SKM-1 (cell line): ENCODE data around the gene LDB2.

Experiments
- DNase-seq: peaks from one replicate; lab custom pipeline; 2025; ENCODE audit not compliant: unreplicated experiment; lab: John Stamatoyannopoulos, UW

The LDB2 gene

DNA sequence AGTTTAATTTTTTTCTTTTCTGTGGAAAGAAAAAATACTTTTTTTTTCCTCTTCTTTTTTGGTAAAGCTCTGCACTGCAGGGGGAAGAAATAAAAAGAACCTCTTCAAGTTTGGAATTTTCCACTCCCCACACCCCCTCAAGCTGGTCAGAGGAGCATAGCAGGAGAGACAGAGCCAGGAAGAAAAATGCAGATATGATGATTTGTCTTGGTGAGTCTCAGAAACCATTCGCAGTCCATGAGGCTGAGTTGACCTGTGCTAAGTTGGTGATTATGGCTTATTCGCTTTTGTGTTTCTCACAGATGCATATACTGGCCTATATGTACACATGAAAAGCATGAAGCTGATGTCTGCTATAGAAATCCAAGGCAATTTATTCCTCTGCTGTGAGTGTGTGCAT is 205.9 kb downstream of the LDB2 start:
- no peak for DNase-seq

DNA sequence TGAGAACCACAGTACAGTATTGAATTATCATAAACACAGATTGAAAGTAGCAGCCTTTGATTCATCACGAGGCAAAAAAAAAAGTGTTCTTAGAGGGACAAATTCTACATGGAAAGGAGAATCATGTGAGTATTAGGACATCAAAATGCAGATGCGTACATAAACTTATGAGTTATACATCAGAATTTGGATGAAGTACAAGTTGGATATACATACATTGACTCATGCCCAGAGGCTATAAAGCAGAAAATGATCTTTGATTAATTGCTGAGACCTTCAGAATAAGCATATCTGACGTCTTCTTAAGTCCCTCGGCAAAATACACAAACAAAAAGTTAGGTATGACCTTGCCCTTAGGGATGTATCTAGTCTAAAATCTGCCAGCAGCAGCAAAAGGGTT is 206.4 kb downstream of the LDB2 start:
- DNase-seq = no peak

DNA sequence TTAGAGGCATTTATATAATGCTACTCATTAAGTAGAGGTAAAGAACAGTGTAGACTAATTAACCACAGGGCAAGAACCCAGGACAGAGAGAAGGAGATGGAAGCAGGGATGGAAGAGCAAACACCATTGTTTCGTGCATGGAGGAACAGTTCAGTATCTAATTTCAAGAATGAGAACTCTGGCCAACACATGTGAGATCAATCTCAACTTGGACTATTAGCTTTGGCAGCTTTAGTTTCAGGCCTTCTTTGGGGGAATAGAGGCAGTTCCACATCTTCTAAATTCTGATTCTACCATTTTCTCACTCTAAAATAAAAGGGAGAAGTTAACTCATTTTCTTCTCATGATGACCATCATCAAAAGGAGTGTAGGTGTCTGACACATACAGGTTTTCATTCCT is 207.0 kb downstream of the LDB2 start:
- no peak for DNase-seq

DNA sequence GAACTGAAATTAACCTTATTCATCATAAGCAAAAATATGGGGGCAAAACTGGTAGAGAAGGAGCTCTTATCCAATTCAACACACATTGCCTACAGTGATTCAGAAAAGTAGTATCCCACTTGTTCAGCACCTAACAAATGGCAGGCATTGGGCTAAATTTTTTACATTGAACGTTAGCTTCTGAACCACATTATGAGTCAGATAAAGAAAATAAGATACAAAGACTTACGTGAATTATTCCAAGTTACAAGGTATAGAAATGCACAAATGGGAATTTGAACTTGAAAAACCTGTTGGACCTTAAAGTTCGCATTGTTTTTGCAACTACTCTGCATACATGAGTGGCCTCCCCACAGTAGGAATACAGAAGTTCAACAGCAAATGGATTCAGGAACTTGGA is 210.6 kb downstream of the LDB2 start:
- no peak for DNase-seq

DNA sequence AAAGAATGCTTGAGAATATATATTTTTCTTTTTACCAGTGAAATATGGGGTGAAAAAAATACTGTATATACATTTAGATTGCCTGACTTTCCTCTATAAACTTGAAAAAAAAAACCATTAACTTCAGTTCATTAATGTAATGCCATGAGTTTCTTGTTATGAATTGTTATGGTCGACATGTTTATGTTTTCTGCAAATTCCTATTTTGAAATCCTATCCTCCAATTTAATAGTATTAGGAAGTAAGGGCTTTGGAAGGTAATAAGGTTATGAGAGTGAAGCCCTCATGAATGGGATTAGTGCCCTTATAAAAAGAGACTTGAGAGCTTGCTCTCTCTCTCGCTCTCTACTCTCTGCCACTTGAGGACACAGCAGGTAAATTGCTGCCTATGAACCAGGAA is 211.4 kb downstream of the LDB2 start:
- DNase-seq = no peak

DNA sequence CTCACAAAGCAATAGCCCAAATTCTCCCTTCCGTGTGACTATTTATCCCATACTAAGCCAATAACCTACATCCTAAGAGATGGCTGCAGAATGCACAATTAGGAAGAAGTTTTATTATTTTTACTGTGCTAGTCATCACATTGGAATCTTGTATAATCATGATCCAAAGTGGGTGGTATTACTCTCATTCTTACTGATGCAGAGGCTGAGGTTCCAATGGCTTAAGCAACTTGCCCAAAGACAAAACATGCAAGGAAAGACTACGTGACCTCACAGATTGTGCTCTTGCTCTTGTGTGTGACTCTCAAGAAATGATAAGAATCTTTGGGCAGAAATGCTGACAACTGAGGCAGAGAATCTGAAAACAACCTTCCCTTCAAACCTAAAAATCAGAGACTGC is 212.2 kb downstream of the LDB2 start:
- no peak for DNase-seq

DNA sequence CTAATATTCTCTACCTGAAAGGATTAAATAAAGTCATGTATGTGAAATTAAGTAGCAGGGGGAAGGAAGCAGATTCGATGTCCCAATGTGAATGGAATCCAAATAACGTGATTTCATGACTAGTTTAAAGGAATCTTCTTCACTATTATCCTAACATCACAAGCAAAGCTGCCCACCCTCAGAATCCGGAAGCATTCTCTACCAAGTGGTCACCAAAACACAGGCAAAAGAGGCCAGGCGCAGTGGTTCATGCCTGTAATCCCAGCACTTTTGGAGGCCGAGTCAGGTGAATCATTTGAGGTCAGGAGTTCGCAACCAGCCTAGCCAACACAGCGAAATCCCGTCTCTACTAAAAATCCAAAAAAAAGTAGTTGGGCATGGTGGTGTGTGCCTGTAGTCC is 212.9 kb downstream of the LDB2 start:
- no peak for DNase-seq

- no peak for DNase-seq
Observed at GRCh38 chr4:16684935-16685334, 213.5 kb downstream of the LDB2 start.

GRCh38 chr4:16684097-16684496 is 214.3 kb downstream of the LDB2 start:
- DNase-seq = no peak

DNA sequence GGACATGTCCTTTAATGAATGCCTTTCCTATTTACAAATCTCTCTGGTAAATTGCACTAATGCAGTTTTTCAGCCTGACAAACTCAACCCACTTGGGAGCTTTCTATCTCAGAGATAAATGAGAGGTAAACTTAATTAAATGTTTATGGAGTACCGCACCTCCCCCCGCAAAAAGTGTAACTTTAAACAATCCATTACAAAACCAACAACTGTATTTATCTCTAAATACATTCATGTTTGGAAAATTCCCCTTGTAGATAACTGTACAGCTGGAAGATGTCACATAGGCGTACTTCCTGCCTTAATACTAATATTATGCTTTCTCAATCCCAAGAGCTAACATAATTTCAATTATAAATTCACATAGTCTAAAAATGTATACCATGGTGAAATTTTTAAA is 215.5 kb downstream of the LDB2 start:
- DNase-seq = no peak

- DNase-seq = no peak
Observed at GRCh38 chr4:16677001-16677944, 221.2 kb downstream of the LDB2 start.

DNA sequence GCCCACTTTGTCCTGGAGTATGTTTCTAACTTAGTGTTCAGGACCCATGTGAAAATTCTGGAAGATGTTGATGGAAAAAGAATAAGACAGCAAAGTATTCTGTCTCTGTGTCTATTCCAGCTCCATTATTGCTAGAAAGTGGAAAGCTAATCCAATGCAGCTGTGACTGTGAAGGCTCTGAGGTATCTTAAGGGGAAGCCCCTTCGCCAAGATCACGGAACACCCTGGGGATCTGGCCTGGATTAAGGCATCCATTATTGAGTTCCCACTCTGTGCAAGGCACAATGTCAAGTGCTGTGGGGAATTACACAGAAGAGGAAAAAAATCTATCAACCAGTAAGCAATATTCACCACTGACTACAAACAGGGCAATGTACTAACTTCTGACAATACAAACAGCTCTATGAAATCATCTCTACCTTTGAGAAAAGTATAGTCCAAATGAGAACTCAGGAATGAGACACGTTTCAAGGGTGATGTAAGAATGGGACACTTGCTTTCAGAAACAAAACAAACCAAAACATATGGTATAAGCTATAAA is 222.1 kb downstream of the LDB2 start:
- no peak for DNase-seq

- DNase-seq = no peak
Observed at GRCh38 chr4:16674082-16674481, 224.4 kb downstream of the LDB2 start.

DNA sequence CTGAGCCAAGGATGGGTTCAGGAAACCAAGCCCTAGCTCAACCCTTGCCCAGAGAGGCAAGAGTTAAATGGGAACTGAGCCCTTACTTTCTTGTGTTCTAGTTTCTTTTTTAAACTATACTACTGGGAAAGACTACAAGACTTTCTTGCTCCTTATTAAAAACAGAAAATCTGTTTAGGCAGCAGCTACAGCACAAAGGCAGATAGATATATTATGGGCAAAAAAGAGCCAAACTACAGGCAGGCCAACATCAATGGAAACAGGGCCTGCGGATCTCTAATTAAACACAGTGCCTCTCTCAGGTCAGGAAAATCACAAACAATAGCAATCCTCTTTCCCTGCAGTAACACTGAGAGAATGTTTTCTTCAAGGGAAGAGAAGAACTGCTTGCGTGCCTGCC is 226.0 kb downstream of the LDB2 start:
- no peak for DNase-seq

GRCh38 chr4:16671741-16672140 is 226.7 kb downstream of the LDB2 start:
- no peak for DNase-seq

- DNase-seq = no peak
Observed at GRCh38 chr4:16670727-16671126, 227.7 kb downstream of the LDB2 start.

GRCh38 chr4:16669036-16669435 is 229.4 kb downstream of the LDB2 start:
- DNase-seq = no peak

DNA sequence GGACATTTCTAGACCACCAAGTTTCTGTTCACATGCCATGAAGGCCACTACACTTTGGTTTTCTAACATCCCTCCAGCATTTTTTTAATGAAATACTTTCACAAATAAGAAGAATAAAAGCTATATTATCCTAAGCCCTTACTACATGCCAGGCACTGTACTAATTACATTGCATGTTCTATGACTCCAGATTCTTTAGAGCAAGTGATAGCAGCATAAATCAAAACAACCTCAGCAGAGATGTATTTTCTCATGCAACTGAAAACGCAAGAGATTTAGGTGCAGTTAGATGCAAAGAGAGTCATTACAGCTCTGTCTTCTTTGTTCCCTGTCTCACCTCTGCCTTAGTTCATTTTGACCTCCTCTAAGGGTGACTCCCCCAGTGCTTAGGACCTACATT is 230.0 kb downstream of the LDB2 start:
- DNase-seq = no peak

GRCh38 chr4:16667464-16667863 is 231.0 kb downstream of the LDB2 start:
- DNase-seq = no peak

DNA sequence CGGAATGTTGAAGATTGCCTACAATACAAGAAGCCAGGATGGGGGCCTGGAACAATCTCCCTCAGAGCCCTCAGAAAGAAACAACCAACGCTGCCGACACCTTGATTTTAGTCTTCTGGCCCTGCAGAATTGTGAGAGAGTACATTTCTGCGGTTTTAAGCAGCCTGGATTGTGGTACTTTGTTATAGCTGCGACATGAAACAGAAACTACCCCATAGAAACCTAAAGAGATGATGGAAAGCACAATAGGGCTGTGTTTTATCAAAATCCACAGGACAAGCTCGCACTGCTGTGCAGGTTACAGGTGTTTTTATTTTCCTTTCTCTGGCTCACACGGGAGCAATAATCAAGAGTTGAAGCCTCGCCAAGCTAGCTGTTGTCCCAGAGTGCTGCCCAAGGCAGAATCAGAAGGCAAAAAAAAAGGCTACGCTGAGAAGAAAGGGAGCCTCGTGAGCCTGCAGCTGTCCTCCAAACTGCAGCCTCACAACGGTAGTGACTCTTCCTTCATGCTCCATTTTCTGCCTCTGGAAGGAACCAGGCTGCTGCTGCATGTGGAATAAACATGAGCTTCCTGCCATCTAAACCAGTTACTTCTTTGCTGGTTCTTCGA is 232.4 kb downstream of the LDB2 start:
- no peak for DNase-seq

DNA sequence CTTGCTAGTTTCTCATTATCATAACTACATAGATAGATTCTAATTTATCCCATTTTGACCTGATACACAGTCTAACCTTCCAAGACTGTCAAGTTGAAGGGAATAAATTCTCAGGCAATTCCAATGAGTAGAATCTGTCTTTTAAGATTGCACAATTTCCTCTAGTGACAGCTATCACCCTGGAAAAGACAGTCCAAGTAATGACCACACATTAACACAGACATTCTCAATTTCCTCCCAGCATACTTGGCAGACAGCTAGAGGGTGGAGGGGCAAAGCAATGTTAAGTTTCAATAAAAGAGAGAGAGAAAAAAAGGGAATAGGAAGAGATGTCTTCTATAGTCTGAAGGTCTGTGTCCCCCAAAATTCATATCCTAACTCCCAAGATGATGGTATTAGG is 234.7 kb downstream of the LDB2 start:
- DNase-seq = no peak

DNA sequence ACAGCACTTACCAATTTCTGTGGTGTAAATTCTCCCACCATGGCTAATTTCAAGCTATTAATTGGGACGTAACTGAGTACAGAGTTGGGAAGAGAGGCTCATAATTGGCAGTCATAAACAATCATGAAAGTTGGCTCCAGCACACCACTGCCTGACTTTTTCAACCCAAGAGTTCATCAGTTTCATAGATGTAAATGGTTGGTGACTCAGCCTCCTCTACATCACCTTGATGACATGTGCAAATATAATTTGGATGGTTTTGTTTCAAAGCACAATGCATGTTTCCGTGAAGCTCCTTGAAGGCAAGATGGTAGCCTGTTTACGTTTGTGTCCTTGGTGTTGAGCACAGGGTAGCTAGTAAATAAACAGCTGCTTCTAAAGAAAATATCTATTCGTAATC is 235.1 kb downstream of the LDB2 start:
- DNase-seq = no peak
